Hepatic stellate cell (primary cell): ENCODE results near the gene GRM2.
A peak's percentile ranks its signal among the peaks of the same experiment; 100 is the strongest.

Experiments
- DNase-seq: peaks from one replicate; pipeline ENCODE4 v3.0.0; 2011; ENCODE audit warnings: low spot score

GRM2 gene

DNA sequence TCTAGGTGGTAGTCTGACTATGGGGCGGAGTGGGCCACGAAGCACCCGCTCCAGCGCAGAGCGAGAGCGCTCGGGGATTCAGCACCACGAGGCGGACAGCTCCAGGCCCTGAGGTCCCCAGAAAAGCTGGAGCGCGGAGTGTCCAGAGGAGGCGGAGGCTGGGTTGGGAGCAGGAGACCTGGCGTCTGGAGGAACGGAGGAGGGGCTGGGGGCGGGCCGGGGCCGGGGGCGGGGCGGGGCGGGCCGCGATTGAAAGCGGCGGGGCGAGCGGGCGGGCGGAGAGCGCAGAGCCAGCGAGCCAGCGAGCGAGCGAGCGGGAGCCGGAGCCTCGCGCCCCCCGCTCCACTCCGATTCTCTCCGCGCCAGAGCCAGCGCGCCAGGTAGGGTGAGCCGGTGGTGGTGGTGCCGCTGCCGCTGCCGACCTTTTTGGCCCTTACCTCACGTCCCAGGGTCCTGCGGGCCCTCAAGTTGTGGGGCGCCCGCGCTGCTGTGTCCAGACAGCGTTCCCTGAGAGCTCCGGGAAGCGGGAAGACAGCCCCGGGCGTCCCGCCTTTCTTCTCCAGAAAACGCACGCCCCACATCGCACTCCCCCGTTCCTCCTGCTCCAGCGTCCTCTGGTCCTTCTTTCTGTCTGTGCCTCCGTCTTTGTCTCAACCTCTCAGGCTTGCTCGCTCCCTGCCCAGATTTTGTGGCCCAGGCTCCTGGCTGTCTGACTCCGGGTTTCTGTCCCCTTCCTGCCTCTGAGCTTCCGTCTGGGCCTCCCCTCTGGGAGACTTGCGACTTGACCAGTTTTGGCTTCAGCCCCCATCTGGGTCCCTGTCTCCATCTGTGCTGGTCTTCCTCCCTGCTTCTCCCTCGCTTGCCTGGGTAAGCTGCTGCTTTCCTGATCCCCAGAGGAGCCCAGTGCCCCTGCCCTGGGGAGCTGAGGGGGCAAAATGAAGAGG lies at the start of gene GRM2:
GRM2 (plus strand) TSS at position 281 of the 944 bp plus-strand sequence. CDS start 1,916 bp downstream, outside the sequence.
- DNase-seq = peak; percentile 91

DNA sequence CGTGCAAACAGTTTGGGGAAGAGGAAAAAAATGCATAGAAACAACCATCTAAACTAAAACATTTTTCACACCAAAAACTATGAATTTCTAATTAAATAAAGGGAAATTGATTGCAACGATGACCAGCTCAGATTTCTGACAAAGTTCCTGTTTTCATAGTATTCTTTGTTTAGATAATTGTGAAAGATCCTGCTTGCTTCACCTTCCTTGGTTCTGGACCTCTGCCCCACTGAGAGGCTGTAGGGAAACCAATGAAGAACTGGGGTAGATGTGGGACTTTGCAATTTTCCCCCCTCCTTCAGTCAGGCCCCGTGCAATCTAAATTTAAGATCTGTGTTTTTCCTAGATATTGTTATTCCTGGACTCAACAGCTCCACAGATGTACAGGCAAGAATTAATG lies 49.6 kb upstream of the GRM2 start:
- DNase-seq = no peak

DNA sequence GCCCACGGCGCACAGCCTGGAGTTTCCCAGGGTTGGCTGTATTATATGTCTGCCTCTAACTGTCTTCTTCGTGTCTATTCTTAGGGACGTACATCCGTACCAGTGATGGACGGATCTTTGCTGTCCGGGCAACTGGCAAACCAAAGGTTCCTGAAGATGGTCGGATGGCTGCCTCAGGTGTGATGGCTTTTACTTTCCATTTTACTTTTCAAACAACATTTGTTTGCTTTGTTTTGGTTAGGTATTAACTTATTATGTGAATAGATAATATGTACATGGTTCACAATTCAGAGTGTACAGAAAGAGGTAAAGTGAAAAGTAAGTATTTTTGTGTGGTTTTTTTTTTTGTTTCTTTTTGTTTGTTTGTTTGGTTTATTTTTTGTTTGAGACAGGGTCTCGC lies 46.9 kb upstream of the GRM2 start:
- no peak for DNase-seq

DNA sequence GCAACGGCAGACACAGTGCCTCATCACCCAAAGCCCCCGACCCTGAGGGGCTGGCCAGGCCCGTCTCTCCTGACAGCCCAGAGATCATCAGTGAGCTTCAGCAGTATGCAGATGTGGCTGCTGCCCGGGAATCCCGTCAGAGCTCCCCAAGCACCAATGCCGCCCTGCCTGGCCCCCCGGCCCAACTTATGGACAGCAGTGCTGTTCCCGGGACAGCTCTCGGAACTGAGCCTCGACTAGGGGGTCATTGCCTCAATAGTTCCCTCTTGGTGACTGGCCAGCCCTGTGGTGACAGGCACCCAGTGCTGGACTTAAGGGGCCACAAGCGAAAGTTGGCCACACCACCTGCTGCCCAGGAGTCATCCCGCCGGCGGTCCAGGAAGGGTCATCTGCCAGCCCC lies 44.4 kb upstream of the GRM2 start:
- DNase-seq = no peak

DNA sequence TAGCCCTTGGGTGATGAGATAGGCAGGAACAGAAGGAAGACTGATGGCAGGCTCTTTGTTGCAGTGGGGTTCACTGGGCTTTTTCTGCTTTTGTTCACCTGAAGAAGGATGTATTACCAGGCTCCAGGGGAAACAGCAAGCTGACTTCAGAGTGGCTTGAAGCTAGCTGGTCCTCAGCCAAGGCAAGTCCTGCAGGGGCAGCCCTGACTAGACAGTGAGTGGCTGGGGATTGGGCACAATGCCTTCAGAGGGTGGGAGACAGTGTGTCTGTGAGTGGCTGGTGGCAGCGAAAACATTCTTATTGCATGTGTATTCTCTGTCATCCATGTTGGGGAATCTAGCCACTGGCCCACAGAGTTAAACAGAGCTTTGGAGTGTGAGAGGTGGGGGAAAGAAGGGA lies 38.1 kb upstream of the GRM2 start:
- DNase-seq = no peak

DNA sequence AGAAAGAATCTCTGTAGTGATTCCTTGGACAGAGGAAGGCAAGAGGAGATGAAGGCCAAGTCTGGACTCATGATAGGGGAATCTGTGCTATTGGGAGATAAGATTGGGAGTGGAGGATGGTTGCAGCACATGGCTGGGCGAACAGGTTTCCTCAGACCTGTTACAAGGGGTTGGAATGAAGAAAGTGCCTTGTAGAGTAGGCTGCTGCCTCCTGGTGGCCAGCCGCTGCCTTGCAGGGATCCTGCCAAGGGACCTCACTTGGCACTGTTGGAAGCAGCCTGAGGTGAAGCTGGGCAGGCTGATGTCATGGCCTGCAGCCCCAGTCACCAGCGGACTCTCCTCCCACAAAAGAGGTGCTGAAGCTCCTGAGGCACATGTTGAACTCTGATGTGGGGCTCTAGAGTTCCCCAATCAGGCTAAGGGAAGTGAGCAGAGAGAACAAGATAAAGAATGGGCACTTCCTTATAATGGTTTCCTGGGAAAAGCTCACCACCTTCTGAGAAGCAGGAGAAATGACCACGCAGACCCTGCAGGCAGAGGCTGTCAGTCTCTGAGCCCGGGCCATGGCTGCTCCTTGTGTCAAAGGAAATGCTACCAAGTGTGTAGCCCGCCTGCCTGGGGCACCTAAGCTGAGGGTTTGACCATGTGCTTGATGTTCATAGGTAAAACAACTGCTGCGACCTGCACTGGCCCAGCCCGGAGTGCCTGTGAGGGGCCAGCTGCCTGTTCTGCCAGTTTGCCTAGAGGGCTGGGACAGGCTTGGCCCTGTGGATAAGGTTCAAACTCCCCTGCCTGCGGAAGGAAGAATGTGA lies 37.4 kb upstream of the GRM2 start:
- peak; percentile 73 for DNase-seq

DNA sequence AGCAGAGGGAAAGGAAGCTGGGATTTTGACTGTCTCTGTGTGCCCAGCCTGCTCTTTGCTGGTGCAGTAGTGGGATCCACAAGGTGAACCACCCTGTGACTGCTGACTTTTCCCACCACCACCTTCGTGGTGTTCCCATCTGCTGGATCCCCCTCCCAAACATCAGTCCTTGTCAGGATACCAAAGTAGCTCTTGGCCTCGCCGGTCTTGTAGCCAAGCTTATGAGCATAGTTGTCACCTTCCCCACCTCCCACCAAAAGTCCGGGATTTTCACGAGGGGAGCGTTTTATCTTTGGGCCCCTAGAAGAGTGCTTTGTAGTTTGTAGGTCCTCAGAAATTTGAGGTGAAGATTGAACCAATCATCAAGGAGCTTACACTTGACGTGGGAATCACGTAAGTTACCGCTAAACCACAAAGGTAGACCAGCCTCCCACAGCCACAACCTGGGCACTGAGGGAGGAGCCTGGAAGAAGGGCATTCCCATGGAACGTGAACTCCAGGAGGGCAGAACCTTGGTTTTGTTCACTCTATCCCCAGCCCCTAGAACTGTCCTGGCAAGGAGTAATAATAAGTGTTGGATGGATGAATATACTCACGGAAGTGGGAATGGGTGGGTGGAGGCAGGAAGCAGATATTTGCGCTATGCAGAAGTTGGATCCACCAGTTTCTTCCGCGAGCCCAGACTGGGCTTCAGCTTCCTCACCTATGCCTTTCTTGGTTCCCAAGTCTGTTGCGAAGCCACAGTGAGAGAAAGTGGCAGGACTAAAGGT lies 36.6 kb upstream of the GRM2 start:
- no peak for DNase-seq

DNA sequence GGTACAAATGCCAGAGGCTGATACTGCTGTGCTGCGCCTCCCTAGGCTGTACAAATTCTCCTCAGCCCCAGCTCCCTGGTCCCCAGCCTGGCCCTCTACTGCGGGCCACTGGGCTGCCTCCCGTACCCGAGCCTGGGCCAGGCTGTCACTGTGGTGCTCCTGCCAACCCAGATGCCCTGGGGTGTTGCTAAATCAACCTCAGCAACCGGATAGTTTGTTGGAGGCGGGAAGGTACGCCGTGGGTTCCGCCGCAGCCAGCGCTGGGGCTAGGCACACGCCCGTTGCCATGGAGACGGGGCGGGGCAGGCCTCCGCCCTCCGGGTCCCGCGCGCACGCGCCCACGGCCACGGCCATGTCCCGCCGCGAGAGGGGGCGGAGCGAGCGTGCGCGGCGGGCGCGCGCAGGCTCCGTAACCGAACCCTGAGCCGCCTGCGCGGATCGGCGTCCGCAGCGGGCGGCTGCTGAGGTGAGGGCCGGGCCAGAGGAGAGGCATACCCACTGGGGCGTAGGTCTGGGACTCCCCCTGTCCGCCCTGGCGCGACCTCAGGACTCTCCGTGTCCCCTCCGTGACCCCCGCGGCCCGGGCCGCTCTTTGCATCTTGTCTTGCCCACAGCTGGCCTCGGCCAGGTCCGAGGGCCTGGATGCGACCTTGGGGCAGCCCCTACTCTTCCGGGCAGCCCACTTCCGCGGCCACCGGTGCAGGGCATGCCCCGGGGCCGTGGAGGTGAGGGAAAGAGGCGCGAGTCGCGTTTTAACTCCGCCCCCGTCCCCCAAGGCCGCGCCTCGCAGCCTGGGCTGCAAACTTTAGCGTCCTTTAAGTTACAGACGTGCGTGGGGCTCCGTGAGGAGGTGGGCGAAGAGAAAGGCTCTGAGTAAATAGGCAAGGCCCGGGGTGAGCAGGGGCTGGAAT lies 35.8 kb upstream of the GRM2 start, which contains the start of gene TEX264:
TEX264 (plus strand) TSS at position 430 of the 911 bp plus-strand sequence. CDS start 3,053 bp downstream, outside the sequence.
- peak; percentile 98 for DNase-seq

DNA sequence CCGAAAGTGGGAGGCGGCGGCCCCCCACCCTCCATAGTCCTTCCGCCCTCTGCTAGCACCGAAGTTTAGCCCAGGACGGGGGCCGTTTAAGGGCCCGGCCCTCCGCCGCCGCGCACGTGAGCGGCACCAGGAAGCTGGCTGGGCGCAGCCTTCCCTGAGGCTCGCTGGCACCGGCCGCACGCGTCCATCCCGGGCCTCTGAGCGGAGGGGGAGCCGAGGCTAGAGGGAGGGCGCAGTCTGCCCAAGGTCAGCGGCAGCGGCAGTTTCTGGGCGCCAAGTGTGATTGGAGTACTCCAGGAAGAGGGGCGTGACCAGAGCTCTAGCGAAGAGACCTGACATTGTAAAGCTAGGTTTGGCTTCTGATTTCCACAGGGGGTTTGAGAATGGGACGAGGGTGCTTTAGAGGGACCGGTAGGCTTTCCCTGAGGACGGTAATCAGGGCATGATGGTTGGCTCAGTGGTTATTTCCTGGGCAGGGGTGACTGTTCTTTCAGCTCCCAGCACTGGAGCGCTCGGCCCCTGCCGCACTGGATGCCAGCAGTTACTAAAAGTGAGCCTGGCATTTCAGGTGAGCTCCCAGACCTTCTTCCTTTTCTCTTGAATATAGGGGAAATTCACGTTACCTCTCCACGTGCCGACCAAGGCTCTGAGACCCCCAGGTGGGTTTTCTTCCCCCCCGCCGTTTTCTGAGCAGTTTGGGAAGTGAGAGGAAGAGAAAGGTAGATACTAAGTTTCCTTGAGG lies 35.0 kb upstream of the GRM2 start:
- DNase-seq = peak; percentile 85

DNA sequence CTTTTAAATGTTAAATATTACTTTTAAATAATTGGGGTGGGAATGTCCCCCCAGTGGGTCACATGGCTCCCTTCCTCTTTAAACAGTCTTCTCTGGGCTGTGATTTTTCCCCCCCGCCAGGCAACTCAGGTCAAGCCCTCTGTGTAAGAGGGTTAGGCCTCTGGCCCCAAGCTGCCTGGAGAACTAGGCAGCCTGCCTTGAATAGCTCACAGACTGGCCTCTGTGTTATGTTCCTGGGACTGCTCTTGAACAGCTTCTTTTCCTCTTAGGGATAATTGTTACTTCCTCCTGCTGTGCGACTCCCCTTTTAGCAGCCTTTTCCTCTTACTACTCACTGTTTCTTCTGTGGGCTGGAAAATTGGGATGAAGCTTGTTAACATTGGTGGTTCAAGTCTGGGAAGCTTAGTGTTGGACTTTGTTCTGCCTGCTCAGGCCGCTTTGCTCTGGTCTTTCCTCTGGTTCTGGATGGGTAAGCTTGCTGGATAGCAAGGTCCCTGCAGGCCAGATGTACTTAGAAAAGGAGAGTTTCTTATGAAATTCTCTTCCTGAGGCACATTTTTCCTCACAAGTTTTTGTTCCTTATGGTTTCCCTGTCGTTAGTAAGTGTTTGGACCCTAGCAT lies 33.6 kb upstream of the GRM2 start:
- no peak for DNase-seq

DNA sequence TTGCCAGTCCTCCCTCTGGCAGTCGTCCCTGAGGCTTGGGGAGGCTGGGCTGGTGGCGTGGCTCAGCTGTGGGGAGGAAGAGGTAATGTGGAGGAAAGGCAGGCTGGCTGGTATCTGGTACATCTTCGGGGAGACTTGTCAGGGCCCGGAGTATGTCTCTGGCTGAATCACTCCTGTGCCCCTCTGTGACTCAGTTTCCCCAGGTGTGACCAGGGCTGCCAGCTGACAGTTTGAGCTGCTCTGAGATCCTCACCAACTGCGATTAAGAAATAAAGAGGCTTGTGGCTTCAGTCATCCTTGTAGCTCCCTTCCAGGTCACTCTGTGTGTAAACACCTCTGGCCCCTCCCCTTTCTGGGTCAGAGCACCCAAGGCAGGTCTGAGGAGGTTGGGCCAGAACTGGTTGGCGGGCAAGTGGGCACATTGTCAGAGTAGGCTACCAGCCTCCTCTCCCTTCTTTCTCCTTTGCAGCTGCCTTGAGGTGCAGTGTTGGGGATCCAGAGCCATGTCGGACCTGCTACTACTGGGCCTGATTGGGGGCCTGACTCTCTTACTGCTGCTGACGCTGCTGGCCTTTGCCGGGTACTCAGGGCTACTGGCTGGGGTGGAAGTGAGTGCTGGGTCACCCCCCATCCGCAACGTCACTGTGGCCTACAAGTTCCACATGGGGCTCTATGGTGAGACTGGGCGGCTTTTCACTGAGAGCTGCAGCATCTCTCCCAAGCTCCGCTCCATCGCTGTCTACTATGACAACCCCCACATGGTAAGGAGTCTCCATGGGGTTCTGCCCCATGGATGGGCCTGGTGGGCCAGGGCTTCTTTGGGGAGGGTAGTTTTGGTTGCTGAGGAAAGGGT lies 32.8 kb upstream of the GRM2 start:
- DNase-seq = no peak

DNA sequence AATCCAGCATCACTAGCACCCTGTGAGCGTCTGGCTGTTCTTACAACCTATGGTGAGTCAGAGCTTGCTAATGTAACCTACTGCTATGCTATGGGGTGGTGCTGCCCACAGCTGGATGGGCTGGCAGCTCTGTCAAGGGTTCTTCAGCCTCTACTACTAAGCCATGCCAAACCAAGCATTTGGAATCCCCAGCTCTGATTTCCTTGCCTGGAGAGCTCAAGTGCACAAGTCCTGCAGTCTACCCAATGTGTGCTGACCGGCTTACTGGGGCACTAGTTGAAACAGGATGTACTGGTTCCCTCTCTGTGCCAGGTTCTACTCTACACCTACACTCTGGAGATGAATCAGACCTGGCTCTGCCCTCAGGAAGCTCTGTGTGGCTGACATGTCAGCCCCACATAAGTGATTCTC lies 31.7 kb upstream of the GRM2 start:
- DNase-seq = peak; percentile 48

DNA sequence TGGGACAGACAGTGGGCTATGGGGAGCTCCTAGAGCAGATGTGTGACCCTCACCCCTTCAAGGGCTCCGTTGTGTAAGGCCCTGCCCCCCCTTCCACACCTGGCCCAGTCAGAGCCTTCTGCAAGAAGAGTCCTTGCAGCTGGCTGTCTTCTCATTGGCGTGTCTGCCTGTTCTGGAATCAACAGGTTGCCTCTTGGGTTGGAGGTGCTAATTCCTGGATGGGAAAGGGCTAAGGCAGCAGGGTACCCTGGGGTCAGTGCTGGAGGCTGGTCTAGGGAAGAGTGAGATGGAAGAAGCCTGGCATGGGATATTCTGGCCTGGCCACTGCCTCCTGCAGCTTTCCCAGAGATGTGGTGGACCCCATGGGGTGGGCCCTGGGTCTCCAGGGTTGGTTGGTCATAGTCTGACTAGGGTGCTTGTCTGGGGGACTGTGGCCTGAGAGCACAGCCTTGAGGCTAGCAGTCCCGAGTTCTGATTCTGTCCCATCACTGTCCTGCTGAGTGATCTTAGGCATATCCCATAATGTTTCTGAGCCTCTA lies 30.7 kb upstream of the GRM2 start:
- no peak for DNase-seq

DNA sequence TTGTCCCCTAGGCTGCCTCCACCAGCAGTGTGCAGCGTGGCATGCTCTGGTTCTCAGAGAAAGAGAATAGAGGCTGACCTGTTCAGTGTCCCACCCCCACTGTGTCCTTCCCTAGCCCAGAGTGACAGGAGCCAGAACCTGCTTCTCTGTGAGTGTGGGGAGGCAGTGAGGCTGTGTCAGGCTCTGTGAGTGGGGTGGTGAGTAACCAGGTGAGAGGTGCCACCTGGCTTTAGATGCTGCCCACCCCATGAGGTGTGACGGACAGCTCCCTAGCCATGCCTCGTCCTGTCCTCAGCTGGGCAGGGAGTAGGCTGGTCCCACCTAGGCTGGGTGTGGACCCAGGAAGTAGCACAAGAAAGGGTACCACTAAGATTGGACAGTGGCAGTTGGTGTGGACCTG lies 29.5 kb upstream of the GRM2 start:
- no peak for DNase-seq

DNA sequence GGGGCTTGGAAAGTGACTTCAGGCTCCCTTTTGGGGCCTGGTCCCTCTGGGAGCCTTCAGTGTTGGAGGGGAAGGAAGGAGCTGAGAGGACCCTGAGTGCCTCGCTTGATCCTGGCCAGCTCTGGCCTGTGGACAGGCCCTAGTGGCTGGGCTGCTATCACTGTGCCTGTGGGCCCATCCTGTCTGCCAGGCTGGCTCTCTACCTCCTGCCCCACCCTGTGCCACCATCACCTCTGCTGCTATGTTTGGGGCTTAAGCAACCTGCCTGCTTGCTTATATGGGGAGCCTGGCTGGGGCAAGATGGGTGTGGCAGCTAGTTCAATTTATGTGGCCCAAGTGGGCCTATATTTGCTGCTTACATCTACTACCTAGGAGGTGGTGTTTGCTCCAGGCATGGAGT lies 28.7 kb upstream of the GRM2 start:
- DNase-seq = no peak

DNA sequence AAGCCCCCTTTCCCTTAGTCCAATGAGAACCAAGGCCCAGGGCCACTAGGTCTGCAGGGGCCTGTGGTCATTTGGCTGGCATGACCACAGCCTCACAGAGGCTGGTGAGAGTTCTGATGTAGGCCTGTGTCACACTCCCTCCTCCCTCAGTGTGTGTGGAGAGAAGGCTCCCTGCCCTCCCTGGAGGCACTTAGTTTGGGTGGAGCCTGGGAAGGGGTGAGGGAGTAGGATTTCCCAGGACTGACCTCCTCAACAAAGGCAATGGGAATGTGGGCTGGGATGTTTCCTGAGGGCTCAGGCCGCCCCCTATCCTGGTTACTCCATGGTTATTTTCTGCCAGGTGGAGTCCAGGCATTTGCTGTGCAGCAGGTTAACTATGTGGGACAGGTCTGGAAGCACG lies 28.2 kb upstream of the GRM2 start:
- no peak for DNase-seq

DNA sequence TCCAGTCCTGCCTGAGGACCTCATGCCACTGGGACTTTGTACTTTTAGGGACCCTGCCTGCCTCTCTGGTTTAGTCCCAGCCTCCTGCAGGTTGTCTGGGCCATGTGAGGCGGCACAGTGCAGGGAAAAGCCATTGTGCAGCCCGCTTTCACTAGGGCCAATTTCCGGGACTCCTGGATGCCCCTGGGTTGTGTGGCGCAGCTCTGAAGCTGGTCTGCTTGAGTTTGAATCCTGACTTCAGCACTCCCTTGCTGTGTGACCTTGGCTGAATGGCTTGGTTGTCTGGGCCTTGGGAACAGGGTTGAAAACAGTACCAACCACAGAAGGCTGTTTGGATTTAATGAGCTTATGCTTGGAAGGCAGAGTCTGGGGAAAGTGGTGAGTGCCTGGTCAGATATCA lies 27.6 kb upstream of the GRM2 start:
- no peak for DNase-seq

DNA sequence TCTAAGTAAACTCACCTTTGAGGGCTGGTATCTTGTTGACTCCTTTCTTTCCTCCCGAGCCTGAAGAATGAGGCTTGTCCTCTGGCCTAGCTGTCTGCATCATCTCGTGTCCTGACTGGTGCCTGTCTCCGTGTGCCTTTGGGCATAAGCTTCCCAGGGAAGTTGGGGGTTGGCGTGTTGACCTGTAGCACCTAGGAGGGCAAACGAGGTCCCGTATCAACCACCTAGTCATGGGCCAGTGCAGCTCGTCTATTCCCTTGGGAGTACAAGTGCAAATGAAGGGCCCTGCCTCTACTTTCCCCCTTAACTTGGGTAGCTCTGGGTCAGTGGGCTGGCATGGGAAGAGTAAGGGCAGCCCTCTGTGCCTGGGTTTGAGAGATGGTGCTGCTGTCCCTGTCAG lies 27.1 kb upstream of the GRM2 start:
- no peak for DNase-seq

DNA sequence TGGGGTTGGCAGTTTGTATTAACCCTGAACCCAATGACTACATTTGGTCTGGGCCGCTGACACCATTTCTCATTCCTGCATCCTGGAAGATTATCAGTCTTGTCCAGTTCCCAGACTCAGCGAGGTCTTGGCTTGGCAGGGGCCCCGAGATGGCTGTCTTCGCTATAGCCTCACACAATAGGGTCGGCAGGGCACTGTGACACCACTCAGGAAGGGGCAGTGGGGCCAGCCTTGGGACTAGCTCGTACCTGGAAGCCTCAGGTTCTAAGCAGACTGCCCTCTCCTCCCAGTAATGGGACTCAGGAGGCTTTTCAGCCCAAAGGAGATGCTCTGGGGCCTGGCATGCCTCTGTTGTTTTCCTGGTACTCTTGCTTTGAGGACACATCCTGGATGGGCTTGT lies 26.7 kb upstream of the GRM2 start:
- DNase-seq = no peak
